Measurements from ENCODE around the gene BLACAT1.
"Not testable (repeated sequence)": the region's sequence is repeated elsewhere in the genome, so short reads cannot be mapped to it uniquely, and the experiment has no call there.

DNA sequence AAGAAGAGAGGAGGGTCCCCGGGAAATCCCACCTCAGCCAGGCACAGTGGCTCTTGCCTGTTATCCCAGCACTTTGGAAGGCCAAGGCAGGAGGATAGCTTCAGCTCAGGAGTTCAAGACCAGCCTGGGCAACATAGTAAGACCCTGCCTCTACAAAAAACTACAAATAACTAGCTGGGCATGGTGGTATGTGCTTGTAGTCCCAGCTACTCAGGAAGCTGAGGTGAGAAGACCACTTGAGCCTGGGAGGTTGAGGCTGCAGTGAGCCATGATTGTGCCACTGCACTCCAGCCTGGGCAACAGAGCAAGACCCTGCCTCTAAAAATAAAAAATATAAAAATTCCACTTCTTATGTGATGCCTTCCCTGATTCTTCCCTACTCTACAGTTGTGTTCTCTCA, 23.2 kb downstream of the BLACAT1 start:
- TF ChIP-seq, protein P1, sequence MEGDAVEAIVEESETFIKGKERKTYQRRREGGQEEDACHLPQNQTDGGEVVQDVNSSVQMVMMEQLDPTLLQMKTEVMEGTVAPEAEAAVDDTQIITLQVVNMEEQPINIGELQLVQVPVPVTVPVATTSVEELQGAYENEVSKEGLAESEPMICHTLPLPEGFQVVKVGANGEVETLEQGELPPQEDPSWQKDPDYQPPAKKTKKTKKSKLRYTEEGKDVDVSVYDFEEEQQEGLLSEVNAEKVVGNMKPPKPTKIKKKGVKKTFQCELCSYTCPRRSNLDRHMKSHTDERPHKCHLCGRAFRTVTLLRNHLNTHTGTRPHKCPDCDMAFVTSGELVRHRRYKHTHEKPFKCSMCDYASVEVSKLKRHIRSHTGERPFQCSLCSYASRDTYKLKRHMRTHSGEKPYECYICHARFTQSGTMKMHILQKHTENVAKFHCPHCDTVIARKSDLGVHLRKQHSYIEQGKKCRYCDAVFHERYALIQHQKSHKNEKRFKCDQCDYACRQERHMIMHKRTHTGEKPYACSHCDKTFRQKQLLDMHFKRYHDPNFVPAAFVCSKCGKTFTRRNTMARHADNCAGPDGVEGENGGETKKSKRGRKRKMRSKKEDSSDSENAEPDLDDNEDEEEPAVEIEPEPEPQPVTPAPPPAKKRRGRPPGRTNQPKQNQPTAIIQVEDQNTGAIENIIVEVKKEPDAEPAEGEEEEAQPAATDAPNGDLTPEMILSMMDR (IDR thresholded peaks at IDR 0.05) = not testable (repeated sequence)
- not testable (repeated sequence) for TF ChIP-seq POLR2AphosphoS5 (IDR thresholded peaks at IDR 0.05; ENCODE audit: low read depth, low read length); SIN3A (IDR thresholded peaks at IDR 0.05; ENCODE audit: borderline replicate concordance, insufficient read depth, low read depth, low read length)
- TF ChIP-seq, protein P2, sequence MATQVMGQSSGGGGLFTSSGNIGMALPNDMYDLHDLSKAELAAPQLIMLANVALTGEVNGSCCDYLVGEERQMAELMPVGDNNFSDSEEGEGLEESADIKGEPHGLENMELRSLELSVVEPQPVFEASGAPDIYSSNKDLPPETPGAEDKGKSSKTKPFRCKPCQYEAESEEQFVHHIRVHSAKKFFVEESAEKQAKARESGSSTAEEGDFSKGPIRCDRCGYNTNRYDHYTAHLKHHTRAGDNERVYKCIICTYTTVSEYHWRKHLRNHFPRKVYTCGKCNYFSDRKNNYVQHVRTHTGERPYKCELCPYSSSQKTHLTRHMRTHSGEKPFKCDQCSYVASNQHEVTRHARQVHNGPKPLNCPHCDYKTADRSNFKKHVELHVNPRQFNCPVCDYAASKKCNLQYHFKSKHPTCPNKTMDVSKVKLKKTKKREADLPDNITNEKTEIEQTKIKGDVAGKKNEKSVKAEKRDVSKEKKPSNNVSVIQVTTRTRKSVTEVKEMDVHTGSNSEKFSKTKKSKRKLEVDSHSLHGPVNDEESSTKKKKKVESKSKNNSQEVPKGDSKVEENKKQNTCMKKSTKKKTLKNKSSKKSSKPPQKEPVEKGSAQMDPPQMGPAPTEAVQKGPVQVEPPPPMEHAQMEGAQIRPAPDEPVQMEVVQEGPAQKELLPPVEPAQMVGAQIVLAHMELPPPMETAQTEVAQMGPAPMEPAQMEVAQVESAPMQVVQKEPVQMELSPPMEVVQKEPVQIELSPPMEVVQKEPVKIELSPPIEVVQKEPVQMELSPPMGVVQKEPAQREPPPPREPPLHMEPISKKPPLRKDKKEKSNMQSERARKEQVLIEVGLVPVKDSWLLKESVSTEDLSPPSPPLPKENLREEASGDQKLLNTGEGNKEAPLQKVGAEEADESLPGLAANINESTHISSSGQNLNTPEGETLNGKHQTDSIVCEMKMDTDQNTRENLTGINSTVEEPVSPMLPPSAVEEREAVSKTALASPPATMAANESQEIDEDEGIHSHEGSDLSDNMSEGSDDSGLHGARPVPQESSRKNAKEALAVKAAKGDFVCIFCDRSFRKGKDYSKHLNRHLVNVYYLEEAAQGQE (IDR thresholded peaks at IDR 0.05; ENCODE audit: insufficient read depth in 1 of 2, low read depth in 2 of 2, low read length in 1 of 2) = not testable (repeated sequence)

Data from Panc1 (cell line).